ENCODE measurements around the gene COL15A1. TPM values are rescaled to one million over a fixed set of nuclear protein-coding genes. Genes with fewer than 3 reads are reported as not detected.

The COL15A1 gene
- polyA plus RNA-seq, 1 donor (not counting 4 experiments of a cell fraction or from before 2014, with no cell fraction given), result not detected

DNA sequence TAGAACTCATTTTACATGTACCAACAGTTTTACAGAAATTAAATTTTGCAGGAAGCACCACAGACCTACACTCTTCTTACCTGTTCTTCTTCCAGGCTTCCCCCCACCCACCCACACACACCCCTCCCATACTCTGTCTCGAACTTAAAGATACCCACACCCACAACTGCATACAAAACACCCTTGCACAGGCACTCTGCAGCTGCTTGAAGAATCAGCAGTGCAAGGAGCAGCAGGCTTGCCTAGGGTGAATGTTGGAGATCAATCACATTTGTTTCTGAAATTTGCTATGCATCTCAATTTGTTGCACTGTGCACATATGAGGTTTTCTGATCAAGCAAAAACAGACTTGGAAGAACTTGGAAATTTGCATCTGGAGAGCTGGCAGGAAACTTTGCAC is 83.7 kb downstream of the COL15A1 start:
- dilution Hi-C loops (cut with MboI; ENCODE audit: extremely low pct_ligation_motif_present, low sequenced_read_pairs), result no loop called here
- H3K4me2 ChIP-seq (ENCODE audit: control insufficient read depth, extremely low read depth, insufficient read depth, low read depth, low read length), result no peak overlapping the region
- no peaks in the 10 kb centered on the region for H4K20me1 ChIP-seq (ENCODE audit: control insufficient read depth, extremely low read depth, insufficient read depth, low read length)
- DNase-seq (ENCODE audit: low read depth, low spot score) (no peak), FAIRE-seq (no peak)
- no peaks in the 10 kb centered on the region for H3K9me1 ChIP-seq (ENCODE audit: control insufficient read depth, extremely low read depth, insufficient read depth, low read length)
- H3K4me1 ChIP-seq (ENCODE audit: control insufficient read depth, extremely low read depth, insufficient read depth, low read length), result no peaks in the 10 kb centered on the region
- no peaks in the 10 kb centered on the region for H3K36me3 ChIP-seq (ENCODE audit: control insufficient read depth in 2 of 2, extremely low read depth in 1 of 2, insufficient read depth in 2 of 2, low read length in 2 of 2)
- peaks cover 2% of the 10 kb centered on the region for H3K27me3 ChIP-seq (ENCODE audit: control insufficient read depth, extremely low read depth, insufficient read depth, low read length)
- TF ChIP-seq EZH2 (IDR thresholded peaks at IDR 0.05; ENCODE audit: low read length), result no peak
- TF ChIP-seq, protein P1, sequence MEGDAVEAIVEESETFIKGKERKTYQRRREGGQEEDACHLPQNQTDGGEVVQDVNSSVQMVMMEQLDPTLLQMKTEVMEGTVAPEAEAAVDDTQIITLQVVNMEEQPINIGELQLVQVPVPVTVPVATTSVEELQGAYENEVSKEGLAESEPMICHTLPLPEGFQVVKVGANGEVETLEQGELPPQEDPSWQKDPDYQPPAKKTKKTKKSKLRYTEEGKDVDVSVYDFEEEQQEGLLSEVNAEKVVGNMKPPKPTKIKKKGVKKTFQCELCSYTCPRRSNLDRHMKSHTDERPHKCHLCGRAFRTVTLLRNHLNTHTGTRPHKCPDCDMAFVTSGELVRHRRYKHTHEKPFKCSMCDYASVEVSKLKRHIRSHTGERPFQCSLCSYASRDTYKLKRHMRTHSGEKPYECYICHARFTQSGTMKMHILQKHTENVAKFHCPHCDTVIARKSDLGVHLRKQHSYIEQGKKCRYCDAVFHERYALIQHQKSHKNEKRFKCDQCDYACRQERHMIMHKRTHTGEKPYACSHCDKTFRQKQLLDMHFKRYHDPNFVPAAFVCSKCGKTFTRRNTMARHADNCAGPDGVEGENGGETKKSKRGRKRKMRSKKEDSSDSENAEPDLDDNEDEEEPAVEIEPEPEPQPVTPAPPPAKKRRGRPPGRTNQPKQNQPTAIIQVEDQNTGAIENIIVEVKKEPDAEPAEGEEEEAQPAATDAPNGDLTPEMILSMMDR (optimal IDR thresholded peaks at IDR 0.05 in 1 of 3, IDR thresholded peaks at IDR 0.05 in 1 of 3, conservative IDR thresholded peaks at IDR 0.05 in 1 of 3; ENCODE audit: extremely low read depth in 1 of 3, insufficient read depth in 2 of 3, low read length in 3 of 3), result no peak
- no peak overlapping the region for H3K9ac ChIP-seq (ENCODE audit: control insufficient read depth, extremely low read depth, insufficient read depth, low read length)
- H3K79me2 ChIP-seq (ENCODE audit: control insufficient read depth, insufficient read depth, low read length), result no peaks in the 10 kb centered on the region
- H3K9me3 ChIP-seq (ENCODE audit: control insufficient read depth, low read depth, low read length), result no peaks in the 10 kb centered on the region
- no peak overlapping the region for H3K4me3 ChIP-seq (ENCODE audit: control insufficient read depth in 2 of 3, extremely low read depth in 1 of 3, insufficient read depth in 2 of 3, low read depth in 1 of 3, low read length in 3 of 3)
- H2AFZ ChIP-seq (ENCODE audit: control insufficient read depth, low read length), result no peak overlapping the region
- H3K27ac ChIP-seq (ENCODE audit: control insufficient read depth, insufficient read depth, low read length), result no peak overlapping the region

DNA sequence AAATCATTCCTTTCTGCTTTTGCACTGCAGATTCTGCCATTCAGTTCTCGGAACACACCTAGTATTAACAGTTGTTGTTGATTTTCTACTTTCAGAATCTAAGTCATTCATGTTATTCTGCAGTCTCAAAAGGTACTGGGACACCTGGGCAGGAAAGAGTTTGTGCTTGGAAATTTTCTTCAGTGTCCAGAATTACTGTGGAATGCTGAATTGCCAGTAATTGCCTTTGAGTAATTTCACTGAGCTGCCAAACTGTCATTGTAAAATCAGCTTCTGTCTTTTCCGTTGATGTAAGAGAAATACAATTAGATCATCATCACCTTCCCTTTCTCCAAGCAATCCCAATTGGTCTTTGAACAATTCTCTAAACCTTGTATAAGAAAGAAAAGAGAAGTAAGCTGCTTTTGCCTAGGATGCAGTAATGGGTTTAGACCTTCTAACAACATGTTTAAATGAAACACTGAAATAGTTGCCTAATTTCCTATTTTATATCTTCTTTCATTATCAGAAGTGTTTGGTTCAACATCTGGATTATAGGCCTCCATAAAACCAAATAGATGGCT is 85.5 kb downstream of the COL15A1 start:
- Histone ChIP-seq H3K9me3 (ENCODE audit: control insufficient read depth, low read depth, low read length) (no peaks in the 10 kb centered on the region), H3K4me2 (ENCODE audit: control insufficient read depth, extremely low read depth, insufficient read depth, low read depth, low read length) (no peak overlapping the region), H2AFZ (ENCODE audit: control insufficient read depth, low read length) (no peak overlapping the region), H3K9me1 (ENCODE audit: control insufficient read depth, extremely low read depth, insufficient read depth, low read length) (no peaks in the 10 kb centered on the region), H3K4me3 (ENCODE audit: control insufficient read depth in 2 of 3, extremely low read depth in 1 of 3, insufficient read depth in 2 of 3, low read depth in 1 of 3, low read length in 3 of 3) (no peak overlapping the region), H3K27ac (ENCODE audit: control insufficient read depth, insufficient read depth, low read length) (no peak overlapping the region), H4K20me1 (ENCODE audit: control insufficient read depth, extremely low read depth, insufficient read depth, low read length) (no peaks in the 10 kb centered on the region), H3K4me1 (ENCODE audit: control insufficient read depth, extremely low read depth, insufficient read depth, low read length) (no peaks in the 10 kb centered on the region), H3K36me3 (ENCODE audit: control insufficient read depth in 2 of 2, extremely low read depth in 1 of 2, insufficient read depth in 2 of 2, low read length in 2 of 2) (no peaks in the 10 kb centered on the region), H3K79me2 (ENCODE audit: control insufficient read depth, insufficient read depth, low read length) (no peaks in the 10 kb centered on the region), H3K27me3 (ENCODE audit: control insufficient read depth, extremely low read depth, insufficient read depth, low read length) (peaks cover 2% of the 10 kb centered on the region), H3K9ac (ENCODE audit: control insufficient read depth, extremely low read depth, insufficient read depth, low read length) (no peak overlapping the region)
- DNase-seq (ENCODE audit: low read depth, low spot score) (no peak), FAIRE-seq (no peak)
- dilution Hi-C loops (cut with MboI; ENCODE audit: extremely low pct_ligation_motif_present, low sequenced_read_pairs), result no loop called here
- TF ChIP-seq EZH2 (IDR thresholded peaks at IDR 0.05; ENCODE audit: low read length), result no peak
- TF ChIP-seq, protein P1 (optimal IDR thresholded peaks at IDR 0.05 in 1 of 3, IDR thresholded peaks at IDR 0.05 in 1 of 3, conservative IDR thresholded peaks at IDR 0.05 in 1 of 3; ENCODE audit: extremely low read depth in 1 of 3, insufficient read depth in 2 of 3, low read length in 3 of 3), result no peak
